GM12878 (cell line): ENCODE data around the gene AXIN1. TPM values are rescaled to one million over a fixed set of nuclear protein-coding genes. Genes with fewer than 3 reads are reported as not detected.

Experiments used
- ATAC-seq: fragments of 200-7000 bp; cut with Tn5 transposase; 3 replicates; pipeline ENCODE4 v1.9.1; 2020; ENCODE audit warnings: mild to moderate bottlenecking, moderate library complexity
- BruUV-seq: library from RNA; stranded (reverse); fragments of 400-500 nt; replicated peaks from 2 replicates; lab custom pipeline; 2021; lab: Mats Ljungman, UMichigan
- CTCF ChIA-PET: fragments of 300-600 bp; sonication (Branson Sonifier 250); formaldehyde crosslinking; extraction: SDS; loops from one replicate; lab custom pipeline; 2021; ENCODE audit warnings: inconsistent platforms; lab: Yijun Ruan, JAX
- POLR2A ChIA-PET: fragments of 350-600 bp; formaldehyde crosslinking; extraction: SDS; loops from one replicate; lab custom pipeline; 2021; ENCODE audit warnings: inconsistent platforms; lab: Charles Lee
- RAD21 ChIA-PET: fragments of 300-600 bp; sonication (Branson Sonifier 250); formaldehyde crosslinking; loops from one replicate; lab custom pipeline; 2023; ENCODE audit warnings: antibody characterized with exemption; ENCODE audit not compliant: unreplicated experiment; lab: Charles Lee
- SMC1A ChIA-PET: fragments of 300-600 bp; sonication (Branson Sonifier 250); formaldehyde crosslinking; loops from one replicate; lab custom pipeline; 2023; ENCODE audit not compliant: unreplicated experiment, uncharacterized antibody; lab: Charles Lee
- DNase-seq: peaks from one replicate; pipeline ENCODE4 v3.0.0-alpha.2; 2011; ENCODE audit warnings: low read depth, low spot score
- FAIRE-seq: peaks from 3 replicates; lab custom pipeline; 2011; peaks lifted over from hg19 to GRCh38; lab: Jason Lieb, UNC
- H2AFZ ChIP-seq: 2 replicates; pipeline ENCODE4 v1.6.0; 2011; ENCODE audit warnings: low read depth, low read length, control low read depth; ENCODE audit not compliant: control insufficient read depth
- H3K27ac ChIP-seq: 2 replicates; pipeline ENCODE4 v1.5.1; 2011; ENCODE audit warnings: control low read depth; ENCODE audit not compliant: control insufficient read depth, insufficient read depth
- H3K27me3 ChIP-seq, 2 experiments: replicated peaks in 1 of 2; 2 replicates each; pipeline versions ENCODE4 v1.6.0 to v1.6.1; 2011; ENCODE audit warnings: low read length in 1 of 2; ENCODE audit not compliant: control insufficient read depth in 2 of 2, insufficient read depth in 2 of 2
- H3K36me3 ChIP-seq, 2 experiments: 2 replicates each; pipeline ENCODE4 v1.5.1; 2011; ENCODE audit warnings: low read length in 1 of 2; ENCODE audit not compliant: control insufficient read depth in 2 of 2, insufficient read depth in 2 of 2
- H3K4me1 ChIP-seq: 2 replicates; pipeline ENCODE4 v1.6.1; 2011; ENCODE audit warnings: mild to moderate bottlenecking, low read length, moderate library complexity, mixed read lengths; ENCODE audit not compliant: control insufficient read depth, insufficient read depth
- H3K4me2 ChIP-seq: 2 replicates; pipeline ENCODE4 v1.6.0; 2011; ENCODE audit warnings: control low read depth; ENCODE audit not compliant: control insufficient read depth, insufficient read depth
- H3K4me3 ChIP-seq: fragments of 200-600 bp; sonication (generic); 2 replicates; pipeline ENCODE4 v1.5.1; 2016
- H3K79me2 ChIP-seq: 2 replicates; pipeline ENCODE4 v1.6.0; 2011; ENCODE audit warnings: low read length; ENCODE audit not compliant: control insufficient read depth, insufficient read depth
- H3K9ac ChIP-seq: 2 replicates; pipeline ENCODE4 v1.8.0; 2011; ENCODE audit warnings: low read length, control low read depth, mixed read lengths; ENCODE audit not compliant: control insufficient read depth, insufficient read depth
- H3K9me3 ChIP-seq: replicated peaks from 3 replicates; pipeline ENCODE4 v1.5.1; 2011; ENCODE audit warnings: mild to moderate bottlenecking, low read length; ENCODE audit not compliant: control insufficient read depth, insufficient read depth
- H4K20me1 ChIP-seq: 2 replicates; pipeline ENCODE4 v1.6.0; 2011; ENCODE audit not compliant: control insufficient read depth, insufficient read depth
- ASH2L ChIP-seq: fragments of 300-600, 200-600 bp; sonication (generic); IDR thresholded peaks from 2 replicates; pipeline ENCODE4 v1.6.1; 2017; ENCODE audit warnings: low read depth, mild to moderate bottlenecking, borderline replicate concordance
- BCL11A ChIP-seq: IDR thresholded peaks from 2 replicates; pipeline ENCODE4 v1.6.1; 2011; ENCODE audit warnings: low read depth, low read length
- BRCA1 ChIP-seq: IDR thresholded peaks from 2 replicates; pipeline ENCODE4 v1.6.1; 2011; ENCODE audit warnings: low read depth, low read length, improper control_type of control experiment
- EP300 ChIP-seq, 2 experiments: fragments of 150-350 bp in 1 of 2; IDR thresholded peaks; 2 replicates each; pipeline ENCODE4 v1.6.1; 2011 to 2012; ENCODE audit warnings: low read depth in 2 of 2, low read length in 2 of 2, borderline replicate concordance in 1 of 2, improper control_type of control experiment in 1 of 2, inconsistent platforms in 1 of 2; ENCODE audit not compliant: control insufficient read depth in 1 of 2
- FOS ChIP-seq: IDR thresholded peaks from 3 replicates; pipeline ENCODE4 v1.6.1; 2011; ENCODE audit warnings: borderline replicate concordance; ENCODE audit not compliant: insufficient read length; ENCODE audit errors: extremely low read depth
- GATAD2B ChIP-seq: fragments of 450-650 bp; conservative IDR thresholded peaks from 2 replicates; pipeline ENCODE4 v1.6.1; 2017; ENCODE audit warnings: low read depth, mild to moderate bottlenecking, moderate library complexity
- HCFC1 ChIP-seq: fragments of 150-350 bp; IDR thresholded peaks from 2 replicates; pipeline ENCODE4 v1.6.1; 2014; ENCODE audit warnings: low read length
- NKRF ChIP-seq: fragments of 450-650 bp; conservative IDR thresholded peaks from 2 replicates; pipeline ENCODE4 v1.6.1; 2017; ENCODE audit warnings: mild to moderate bottlenecking, moderate library complexity
- POLR2AphosphoS2 ChIP-seq: IDR thresholded peaks from 2 replicates; pipeline ENCODE4 v1.6.1; 2011; ENCODE audit warnings: low read depth, mild to moderate bottlenecking, low read length, improper control_type of control experiment, moderate library complexity
- TAF1 ChIP-seq: IDR thresholded peaks from 2 replicates; pipeline ENCODE4 v1.6.1; 2011; ENCODE audit warnings: mild to moderate bottlenecking, low read depth, low read length, borderline replicate concordance
- TBL1XR1 ChIP-seq: IDR thresholded peaks from 2 replicates; pipeline ENCODE4 v1.6.1; 2012; ENCODE audit warnings: low read depth, low read length, improper control_type of control experiment
- ZNF384 ChIP-seq: IDR thresholded peaks from 2 replicates; pipeline ENCODE4 v1.6.1; 2012; ENCODE audit warnings: low read depth, mild to moderate bottlenecking, low read length, improper control_type of control experiment, borderline replicate concordance
- ZSCAN29 ChIP-seq: fragments of 450-650 bp; IDR thresholded peaks from 2 replicates; pipeline ENCODE4 v1.6.1; 2017; ENCODE audit warnings: mild to moderate bottlenecking, moderate library complexity
- WGBS: methylation state at CpG from one replicate; pipeline ENCODE4 v1.1.6; 2016; ENCODE audit warnings: low lambda C conversion rate; ENCODE audit not compliant: insufficient replicate concordance, insufficient coverage; ENCODE audit errors: missing lambda C conversion rate; 5-methylcytosine and 5-hydroxymethylcytosine counted together
- in situ Hi-C: fragments of 300-500 bp; cut with MboI; formaldehyde crosslinking; loops from 9 replicates; pipeline ENCODE4 v1.14.3; 2018; ENCODE audit warnings: mixed read lengths
- intact Hi-C: fragments of 100-400 bp; cut with micrococcal nuclease; formaldehyde crosslinking; loops from one replicate; pipeline ENCODE4 v1.14.2; 2022; ENCODE audit not compliant: unreplicated experiment
- polyA plus RNA-seq, 11 experiments: library from polyadenylated mRNA; depleted of rRNA in 4 of 11; unstranded in 6 of 11; stranded (reverse) in 5 of 11; fragments of >200 nt; fragmentation: Nextera tagmentation in 4 of 11; fragmentation: Illumina TruSeq in 1 of 11; extraction: Ambion mirVana in 4 of 11; extraction: Trizol in 1 of 11; gene quantifications; 1 replicate in 1 of 11; 2 replicates in 10 of 11; pipeline versions ENCODE4 v1.2.1 to v1.2.3, GENCODE V29; 2011 to 2016; ENCODE audit warnings: inconsistent platforms in 2 of 11, missing spikeins in 2 of 11, low read depth in 1 of 11
- total RNA-seq, 4 experiments: library from RNA; depleted of rRNA in 3 of 4; stranded (reverse); fragments of >200 nt in 3 of 4; fragmentation: Illumina TruSeq in 1 of 4; extraction: Trizol in 1 of 4; gene quantifications; 2 replicates each; pipeline versions ENCODE4 v1.2.1 to v1.2.3, GENCODE V29; 2013 to 2021
- TF ChIP-seq, protein P1 (sequence below): fragments of 450-650 bp; IDR thresholded peaks from 2 replicates; pipeline ENCODE4 v1.6.1; 2017; ENCODE audit warnings: low read depth, mild to moderate bottlenecking, moderate library complexity
- TF ChIP-seq, protein P2 (sequence below): IDR thresholded peaks from 2 replicates; pipeline ENCODE4 v1.6.1; 2012; ENCODE audit warnings: improper control_type of control experiment, low read depth, low read length; ENCODE audit not compliant: insufficient replicate concordance

Gene AXIN1
- total and polyA plus RNA-seq, 10 of the 15 experiments (the other 5 are each of a cell fraction or from before 2014, with no cell fraction given), result 0.26 to 27.1 (median 7.7) TPM

GRCh38 chr16:397736-398332, 45.3 kb upstream of the AXIN1 start:
- Histone ChIP-seq H3K4me2 (no peak overlapping the region), H3K9me3 (no peaks in the 10 kb centered on the region), H3K79me2 (peaks cover 2% of the 10 kb centered on the region; the same call in 1 of the 2 replicates), H3K36me3 (no peaks in the 10 kb centered on the region), H2AFZ (no peak overlapping the region), H3K4me1 (peaks cover 11% of the 10 kb centered on the region; the same call in 1 of the 2 replicates), H3K27ac (no peak overlapping the region), H3K27me3 (no peaks in the 10 kb centered on the region), H3K9ac (no peak overlapping the region), H3K4me3 (no peak overlapping the region), H4K20me1 (no peaks in the 10 kb centered on the region)
- no TSS peak for BruUV-seq
- in situ Hi-C loops (loop anchor here (10.0 kb wide), 1 partner anchor 267 kb away; the partner anchor contains the start of gene RHOT2), intact Hi-C loops (loop anchor here (10.0 kb wide), 2 partner anchors 97 to 267 kb away; partner anchors contain the start of gene RHOT2)
- ChIA-PET CTCF (interaction anchor here (1.0 to 1.3 kb wide), 2 partner anchors 8 to 11 kb away, joined by 3 to 4 read pairs; no protein-coding TSS in a partner anchor), POLR2A (interaction anchor here (0.6 kb wide), 1 partner anchor 96 kb away, joined by 4 read pairs; no protein-coding TSS in a partner anchor), RAD21 (no interaction called here), SMC1A (no interaction called here)
- FAIRE-seq (no peak), DNase-seq (no peak), ATAC-seq (no peak)
- 72% methylated on average over 20 of the region's 29 CpGs for WGBS
- TF ChIP-seq ZSCAN29 (no peak), GATAD2B (no peak), EP300 (IDR thresholded peaks at IDR 0.05; ENCODE audit: borderline replicate concordance in 1 of 2, control insufficient read depth in 1 of 2, low read depth in 2 of 2, low read length in 2 of 2) (no peak), TBL1XR1 (no peak), ZNF384 (no peak), POLR2AphosphoS2 (no peak), BCL11A (no peak), NKRF (no peak), BRCA1 (no peak), HCFC1 (no peak), FOS (no peak), TAF1 (no peak), ASH2L (no peak)
- TF ChIP-seq, protein P1, sequence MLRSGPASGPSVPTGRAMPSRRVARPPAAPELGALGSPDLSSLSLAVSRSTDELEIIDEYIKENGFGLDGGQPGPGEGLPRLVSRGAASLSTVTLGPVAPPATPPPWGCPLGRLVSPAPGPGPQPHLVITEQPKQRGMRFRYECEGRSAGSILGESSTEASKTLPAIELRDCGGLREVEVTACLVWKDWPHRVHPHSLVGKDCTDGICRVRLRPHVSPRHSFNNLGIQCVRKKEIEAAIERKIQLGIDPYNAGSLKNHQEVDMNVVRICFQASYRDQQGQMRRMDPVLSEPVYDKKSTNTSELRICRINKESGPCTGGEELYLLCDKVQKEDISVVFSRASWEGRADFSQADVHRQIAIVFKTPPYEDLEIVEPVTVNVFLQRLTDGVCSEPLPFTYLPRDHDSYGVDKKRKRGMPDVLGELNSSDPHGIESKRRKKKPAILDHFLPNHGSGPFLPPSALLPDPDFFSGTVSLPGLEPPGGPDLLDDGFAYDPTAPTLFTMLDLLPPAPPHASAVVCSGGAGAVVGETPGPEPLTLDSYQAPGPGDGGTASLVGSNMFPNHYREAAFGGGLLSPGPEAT, result no peak
- TF ChIP-seq, protein P2, sequence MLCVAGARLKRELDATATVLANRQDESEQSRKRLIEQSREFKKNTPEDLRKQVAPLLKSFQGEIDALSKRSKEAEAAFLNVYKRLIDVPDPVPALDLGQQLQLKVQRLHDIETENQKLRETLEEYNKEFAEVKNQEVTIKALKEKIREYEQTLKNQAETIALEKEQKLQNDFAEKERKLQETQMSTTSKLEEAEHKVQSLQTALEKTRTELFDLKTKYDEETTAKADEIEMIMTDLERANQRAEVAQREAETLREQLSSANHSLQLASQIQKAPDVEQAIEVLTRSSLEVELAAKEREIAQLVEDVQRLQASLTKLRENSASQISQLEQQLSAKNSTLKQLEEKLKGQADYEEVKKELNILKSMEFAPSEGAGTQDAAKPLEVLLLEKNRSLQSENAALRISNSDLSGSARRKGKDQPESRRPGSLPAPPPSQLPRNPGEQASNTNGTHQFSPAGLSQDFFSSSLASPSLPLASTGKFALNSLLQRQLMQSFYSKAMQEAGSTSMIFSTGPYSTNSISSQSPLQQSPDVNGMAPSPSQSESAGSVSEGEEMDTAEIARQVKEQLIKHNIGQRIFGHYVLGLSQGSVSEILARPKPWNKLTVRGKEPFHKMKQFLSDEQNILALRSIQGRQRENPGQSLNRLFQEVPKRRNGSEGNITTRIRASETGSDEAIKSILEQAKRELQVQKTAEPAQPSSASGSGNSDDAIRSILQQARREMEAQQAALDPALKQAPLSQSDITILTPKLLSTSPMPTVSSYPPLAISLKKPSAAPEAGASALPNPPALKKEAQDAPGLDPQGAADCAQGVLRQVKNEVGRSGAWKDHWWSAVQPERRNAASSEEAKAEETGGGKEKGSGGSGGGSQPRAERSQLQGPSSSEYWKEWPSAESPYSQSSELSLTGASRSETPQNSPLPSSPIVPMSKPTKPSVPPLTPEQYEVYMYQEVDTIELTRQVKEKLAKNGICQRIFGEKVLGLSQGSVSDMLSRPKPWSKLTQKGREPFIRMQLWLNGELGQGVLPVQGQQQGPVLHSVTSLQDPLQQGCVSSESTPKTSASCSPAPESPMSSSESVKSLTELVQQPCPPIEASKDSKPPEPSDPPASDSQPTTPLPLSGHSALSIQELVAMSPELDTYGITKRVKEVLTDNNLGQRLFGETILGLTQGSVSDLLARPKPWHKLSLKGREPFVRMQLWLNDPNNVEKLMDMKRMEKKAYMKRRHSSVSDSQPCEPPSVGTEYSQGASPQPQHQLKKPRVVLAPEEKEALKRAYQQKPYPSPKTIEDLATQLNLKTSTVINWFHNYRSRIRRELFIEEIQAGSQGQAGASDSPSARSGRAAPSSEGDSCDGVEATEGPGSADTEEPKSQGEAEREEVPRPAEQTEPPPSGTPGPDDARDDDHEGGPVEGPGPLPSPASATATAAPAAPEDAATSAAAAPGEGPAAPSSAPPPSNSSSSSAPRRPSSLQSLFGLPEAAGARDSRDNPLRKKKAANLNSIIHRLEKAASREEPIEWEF, result no peak
